Erythroblast (primary cell): Measurements from ENCODE around the gene ZNRF1.

Source experiments
- GATA1 ChIP-seq: IDR thresholded peaks from 2 replicates; pipeline ENCODE4 v1.6.1; 2011; ENCODE audit warnings: low read depth, mild to moderate bottlenecking, control low read depth, low read length, moderate library complexity
- POLR2A ChIP-seq: IDR thresholded peaks from 2 replicates; pipeline ENCODE4 v1.6.1; 2011; ENCODE audit warnings: mild to moderate bottlenecking, low read length

- no peak for TF ChIP-seq POLR2A
- no peak for TF ChIP-seq GATA1
Measured at GRCh38 chr16:75066861-75067447, 68.1 kb downstream of the ZNRF1 start.
